SK-N-SH (cell line): ENCODE measurements around the gene CREBRF. TPM values are rescaled to one million over a fixed set of nuclear protein-coding genes. Genes with fewer than 3 reads are reported as not detected.
A peak's percentile ranks its signal among the peaks of the same experiment; 100 is the strongest.
"Not testable (repeated sequence)": the region's sequence is repeated elsewhere in the genome, so short reads cannot be mapped to it uniquely, and the experiment has no call there.

Source experiments
- CTCF ChIA-PET: fragments of 300-600, 350-600 bp; formaldehyde crosslinking; extraction: SDS; loops from one replicate; lab custom pipeline; 2021; lab: Yijun Ruan, JAX
- POLR2A ChIA-PET: fragments of 350-600 bp; sonication (Branson Sonifier 250); formaldehyde crosslinking; extraction: SDS; loops from one replicate; lab custom pipeline; 2020; ENCODE audit warnings: antibody characterized with exemption, inconsistent platforms; lab: Yijun Ruan, JAX
- DNase-seq: peaks from one replicate; pipeline ENCODE4 v3.0.0; 2012
- H2AFZ ChIP-seq: fragments of 200-600 bp; sonication (generic); 2 replicates; pipeline ENCODE4 v1.8.1; 2016; ENCODE audit warnings: antibody characterized with exemption, mild to moderate bottlenecking, low read depth
- H3F3A ChIP-seq: fragments of 200-600 bp; sonication (generic); replicated peaks from 2 replicates; pipeline ENCODE3; 2016; ENCODE audit warnings: antibody characterized with exemption, mild to moderate bottlenecking; ENCODE audit not compliant: insufficient read depth
- H3K27ac ChIP-seq, 2 experiments: fragments of 200-500 bp in 1 of 2; fragments of 200-600 bp in 1 of 2; sonication (Bioruptor generic) in 1 of 2; sonication (generic), shearing (Covaris generic) in 1 of 2; 2 replicates each; pipeline versions ENCODE4 v1.5.1 to v1.6.1; 2014 to 2016; ENCODE audit warnings: low read depth in 2 of 2, inconsistent platforms in 1 of 2, low read length in 1 of 2, mild to moderate bottlenecking in 1 of 2, mixed read lengths in 1 of 2
- H3K27me3 ChIP-seq: fragments of 200-600 bp; sonication (generic), shearing (Covaris generic); 2 replicates; pipeline ENCODE4 v1.6.1; 2016; ENCODE audit warnings: mixed run types; ENCODE audit not compliant: insufficient read depth
- H3K36me3 ChIP-seq, 2 experiments: fragments of 200-500 bp in 1 of 2; fragments of 200-600 bp in 1 of 2; sonication (Bioruptor generic) in 1 of 2; sonication (generic) in 1 of 2; replicated peaks in 1 of 2; 2 replicates each; pipeline versions ENCODE3 to v1.5.1; 2014 to 2016; ENCODE audit warnings: low read length in 1 of 2, mild to moderate bottlenecking in 1 of 2; ENCODE audit not compliant: insufficient read depth in 2 of 2, control insufficient read depth in 1 of 2
- H3K4me1 ChIP-seq, 2 experiments: fragments of 200-500 bp in 1 of 2; fragments of 200-600 bp in 1 of 2; sonication (Bioruptor generic) in 1 of 2; sonication (generic), shearing (Covaris generic) in 1 of 2; 2 replicates each; pipeline versions ENCODE4 v1.5.1 to v1.6.1; 2014 to 2016; ENCODE audit warnings: low read depth in 1 of 2, low read length in 1 of 2, mixed run types in 1 of 2; ENCODE audit not compliant: insufficient read depth in 2 of 2, control insufficient read depth in 1 of 2
- H3K4me2 ChIP-seq: fragments of 200-600 bp; sonication (generic), shearing (Covaris generic); 2 replicates; pipeline ENCODE4 v1.6.1; 2017; ENCODE audit warnings: mixed run types
- H3K4me3 ChIP-seq, 2 experiments: fragments of 200-500 bp in 1 of 2; fragments of 200-600 bp in 1 of 2; sonication (Bioruptor generic) in 1 of 2; sonication (generic), shearing (Covaris generic) in 1 of 2; 2 replicates each; pipeline versions ENCODE4 v1.5.1 to v1.8.1; 2014 to 2016; ENCODE audit warnings: low read depth in 2 of 2, inconsistent platforms in 1 of 2, low read length in 1 of 2, mild to moderate bottlenecking in 1 of 2, mixed read lengths in 1 of 2, moderate library complexity in 1 of 2
- H3K79me2 ChIP-seq: fragments of 200-600 bp; sonication (generic); 2 replicates; pipeline ENCODE4 v1.8.1; 2017; ENCODE audit warnings: mild to moderate bottlenecking; ENCODE audit not compliant: insufficient read depth
- H3K9ac ChIP-seq: fragments of 200-600 bp; sonication (generic); 2 replicates; pipeline ENCODE4 v1.6.1; 2017; ENCODE audit warnings: mixed run types
- H3K9me2 ChIP-seq: fragments of 200-600 bp; sonication (generic); 2 replicates; pipeline ENCODE4 v1.6.1; 2017; ENCODE audit warnings: mixed run types
- H3K9me3 ChIP-seq: fragments of 200-600 bp; sonication (generic); 2 replicates; pipeline ENCODE4 v1.6.1; 2017; ENCODE audit warnings: mixed run types, mild to moderate bottlenecking, moderate library complexity
- H4K20me1 ChIP-seq: fragments of 200-600 bp; sonication (generic); 2 replicates; pipeline ENCODE4 v1.6.1; 2017; ENCODE audit warnings: mild to moderate bottlenecking, mixed run types; ENCODE audit not compliant: insufficient read depth
- CHD2 ChIP-seq: fragments of 150-350 bp; IDR thresholded peaks from 2 replicates; pipeline ENCODE4 v1.6.1; 2018; ENCODE audit warnings: low read length; ENCODE audit not compliant: partially characterized antibody
- EP300 ChIP-seq, 2 experiments: IDR thresholded peaks; 2 replicates each; pipeline versions ENCODE4 v1.4.0 to v1.6.1; 2012; ENCODE audit warnings: borderline replicate concordance in 1 of 2, low read depth in 1 of 2, low read length in 1 of 2
- EZH2phosphoT487 ChIP-seq: fragments of 200-600 bp; sonication (generic); IDR thresholded peaks from 2 replicates; pipeline ENCODE4 v1.6.1; 2017; ENCODE audit warnings: low read depth, mixed run types, mild to moderate bottlenecking, antibody characterized with exemption, moderate library complexity, borderline replicate concordance
- FOSL2 ChIP-seq: IDR thresholded peaks from 2 replicates; pipeline ENCODE4 v1.4.0; 2012; ENCODE audit warnings: low read depth, mild to moderate bottlenecking, moderate library complexity, borderline replicate concordance
- FOXJ3 ChIP-seq: sonication (generic); formaldehyde crosslinking; IDR thresholded peaks from 2 replicates; pipeline ENCODE4 v1.5.1; 2020; ENCODE audit warnings: mild to moderate bottlenecking, missing genetic modification reagents
- FOXM1 ChIP-seq: IDR thresholded peaks from 2 replicates; pipeline ENCODE4 v1.4.0; 2012; ENCODE audit warnings: low read depth, mild to moderate bottlenecking
- JUND ChIP-seq: IDR thresholded peaks from 2 replicates; pipeline ENCODE4 v1.4.0; 2012
- MEF2A ChIP-seq: IDR thresholded peaks from 2 replicates; pipeline ENCODE4 v1.4.0; 2012; ENCODE audit warnings: low read depth, borderline replicate concordance
- MXI1 ChIP-seq: IDR thresholded peaks from 2 replicates; pipeline ENCODE4 v1.6.1; 2012; ENCODE audit warnings: mild to moderate bottlenecking, low read depth, low read length, improper control_type of control experiment
- NFIC ChIP-seq: IDR thresholded peaks from 2 replicates; pipeline ENCODE4 v1.4.0; 2012; ENCODE audit warnings: borderline replicate concordance
- NRF1 ChIP-seq: IDR thresholded peaks from 2 replicates; pipeline ENCODE4 v1.6.1; 2012; ENCODE audit warnings: low read depth, mild to moderate bottlenecking, low read length
- POLR2AphosphoS5 ChIP-seq: IDR thresholded peaks from 2 replicates; pipeline ENCODE4 v1.6.1; 2012; ENCODE audit warnings: low read depth, low read length
- RAD21 ChIP-seq: IDR thresholded peaks from 2 replicates; pipeline ENCODE4 v1.6.1; 2012; ENCODE audit warnings: mild to moderate bottlenecking, low read length
- RXRA ChIP-seq: IDR thresholded peaks from 2 replicates; pipeline ENCODE4 v1.4.0; 2012; ENCODE audit warnings: low read depth, mild to moderate bottlenecking, borderline replicate concordance
- SIN3A ChIP-seq: IDR thresholded peaks from 2 replicates; pipeline ENCODE4 v1.6.1; 2012; ENCODE audit warnings: low read depth, mild to moderate bottlenecking, low read length, moderate library complexity, borderline replicate concordance
- SMC3 ChIP-seq: IDR thresholded peaks from 2 replicates; pipeline ENCODE4 v1.6.1; 2012; ENCODE audit warnings: low read depth, low read length, improper control_type of control experiment
- TAF1 ChIP-seq: IDR thresholded peaks from 2 replicates; pipeline ENCODE4 v1.6.1; 2012; ENCODE audit warnings: low read depth, mild to moderate bottlenecking, low read length, moderate library complexity, borderline replicate concordance
- TCF12 ChIP-seq: IDR thresholded peaks from 2 replicates; pipeline ENCODE4 v1.4.0; 2012
- TEAD4 ChIP-seq: IDR thresholded peaks from 2 replicates; pipeline ENCODE4 v1.4.0; 2012; ENCODE audit warnings: mild to moderate bottlenecking, borderline replicate concordance; ENCODE audit not compliant: insufficient read depth
- USF2 ChIP-seq: fragments of 150-350 bp; IDR thresholded peaks from 2 replicates; pipeline ENCODE4 v1.6.1; 2017; ENCODE audit warnings: antibody characterized with exemption, low read length, low read depth, borderline replicate concordance
- YY1 ChIP-seq: IDR thresholded peaks from 2 replicates; pipeline ENCODE4 v1.4.0; 2012; ENCODE audit warnings: low read depth, mild to moderate bottlenecking
- WGBS: methylation state at CpG from one replicate; pipeline ENCODE4 v1.1.6; 2017; ENCODE audit warnings: low lambda C conversion rate; 5-methylcytosine and 5-hydroxymethylcytosine counted together
- polyA plus RNA-seq, 3 experiments: library from polyadenylated mRNA; depleted of rRNA; stranded (reverse); fragments of >200 nt; gene quantifications; 2 replicates each; pipeline ENCODE4 v1.2.3, GENCODE V29; 2012
- TF ChIP-seq, protein P1 (sequence below): IDR thresholded peaks from 2 replicates; pipeline ENCODE4 v1.4.0; 2012; ENCODE audit warnings: low read depth, borderline replicate concordance
- TF ChIP-seq, protein P2 (sequence below): IDR thresholded peaks from 2 replicates; pipeline ENCODE4 v1.4.0; 2012; ENCODE audit warnings: low read depth

CREBRF gene
- polyA plus RNA-seq, 1 of the 3 experiments (the other 2 are of a cell fraction), result 2.4 TPM

GRCh38 chr5:173016598-173017046 lies 39.5 kb upstream of the CREBRF start:
- H3K9me2 ChIP-seq, result no peaks in the 10 kb centered on the region
- no peak for DNase-seq
- no peaks in the 10 kb centered on the region for H3K9me3 ChIP-seq
- TF ChIP-seq RXRA, result no peak
- TF ChIP-seq FOXM1, result no peak
- no peak for TF ChIP-seq FOXJ3 (CRISPR knock-in tag)
- TF ChIP-seq SIN3A, result no peak
- no peak for TF ChIP-seq EP300 (IDR thresholded peaks at IDR 0.05; ENCODE audit: borderline replicate concordance in 1 of 2, low read depth in 1 of 2, low read length in 1 of 2)
- no peak for TF ChIP-seq POLR2AphosphoS5
- TF ChIP-seq TCF12, result no peak
- TF ChIP-seq RAD21, result no peak
- no peak for TF ChIP-seq TEAD4
- 0 out of 2 replicates have a peak, but pooled peaks have one; percentile 12 for TF ChIP-seq JUND
- TF ChIP-seq, protein P1, sequence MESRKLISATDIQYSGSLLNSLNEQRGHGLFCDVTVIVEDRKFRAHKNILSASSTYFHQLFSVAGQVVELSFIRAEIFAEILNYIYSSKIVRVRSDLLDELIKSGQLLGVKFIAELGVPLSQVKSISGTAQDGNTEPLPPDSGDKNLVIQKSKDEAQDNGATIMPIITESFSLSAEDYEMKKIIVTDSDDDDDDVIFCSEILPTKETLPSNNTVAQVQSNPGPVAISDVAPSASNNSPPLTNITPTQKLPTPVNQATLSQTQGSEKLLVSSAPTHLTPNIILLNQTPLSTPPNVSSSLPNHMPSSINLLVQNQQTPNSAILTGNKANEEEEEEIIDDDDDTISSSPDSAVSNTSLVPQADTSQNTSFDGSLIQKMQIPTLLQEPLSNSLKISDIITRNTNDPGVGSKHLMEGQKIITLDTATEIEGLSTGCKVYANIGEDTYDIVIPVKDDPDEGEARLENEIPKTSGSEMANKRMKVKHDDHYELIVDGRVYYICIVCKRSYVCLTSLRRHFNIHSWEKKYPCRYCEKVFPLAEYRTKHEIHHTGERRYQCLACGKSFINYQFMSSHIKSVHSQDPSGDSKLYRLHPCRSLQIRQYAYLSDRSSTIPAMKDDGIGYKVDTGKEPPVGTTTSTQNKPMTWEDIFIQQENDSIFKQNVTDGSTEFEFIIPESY, result no peak
- TF ChIP-seq FOSL2, result 0 out of 2 replicates have a peak, but pooled peaks have one; percentile 14
- no peak for TF ChIP-seq MXI1
- no peak for TF ChIP-seq USF2
- TF ChIP-seq CHD2, result no peak
- peak; percentile 34; the same call in 1 of the 2 replicates for TF ChIP-seq NFIC
- TF ChIP-seq YY1, result no peak
- no peak for TF ChIP-seq NRF1
- no peak for TF ChIP-seq MEF2A
- TF ChIP-seq SMC3, result no peak
- no peak for TF ChIP-seq EZH2phosphoT487
- TF ChIP-seq, protein P2, sequence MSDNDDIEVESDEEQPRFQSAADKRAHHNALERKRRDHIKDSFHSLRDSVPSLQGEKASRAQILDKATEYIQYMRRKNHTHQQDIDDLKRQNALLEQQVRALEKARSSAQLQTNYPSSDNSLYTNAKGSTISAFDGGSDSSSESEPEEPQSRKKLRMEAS, result no peak
- no peak for TF ChIP-seq TAF1
- POLR2A ChIA-PET, result no interaction called here
- H3K9ac ChIP-seq, result no peak overlapping the region
- peaks cover 2 to 6% of the 10 kb centered on the region in 2 experiments; a peak in 2 of 4 replicates for H3K4me1 ChIP-seq
- H3K79me2 ChIP-seq, result peaks cover 88% of the 10 kb centered on the region
- H3F3A ChIP-seq, result no peaks in the 10 kb centered on the region
- no peak overlapping the region for H3K4me3 ChIP-seq
- 53% methylated on average over 4 of the region's 4 CpGs for WGBS
- CTCF ChIA-PET, result interaction anchor here (1.2 kb wide), 1 partner anchor 13 kb away, joined by 3 read pairs; no protein-coding TSS in a partner anchor
- H4K20me1 ChIP-seq, result peaks cover 47% of the 10 kb centered on the region
- peaks cover 0 to 25% of the 10 kb centered on the region in 2 experiments for H3K36me3 ChIP-seq
- no peak overlapping the region for H2AFZ ChIP-seq
- H3K27ac ChIP-seq, result peak overlapping the region in 1 of 2 experiments; percentile 41; a peak in 2 of 4 replicates
- H3K4me2 ChIP-seq, result peak overlapping the region; percentile 9; the same call in 1 of the 2 replicates
- H3K27me3 ChIP-seq, result no peaks in the 10 kb centered on the region

GRCh38 chr5:173017087-173017486 lies 39.1 kb upstream of the CREBRF start:
- CTCF ChIA-PET, result interaction anchor here (1.2 kb wide), 1 partner anchor 12 kb away, joined by 3 read pairs; no protein-coding TSS in a partner anchor

More at GRCh38 chr5:173017087-173017486, 39.1 kb upstream of the CREBRF start:
- 92% methylated on average over 15 of the region's 15 CpGs for WGBS
- H3K27ac ChIP-seq, result peak overlapping the region in 1 of 2 experiments; percentile 41; a peak in 2 of 4 replicates
- H3K4me2 ChIP-seq, H3K9me3 ChIP-seq, DNase-seq, H2AFZ ChIP-seq, H3K9me2 ChIP-seq, H3K4me3 ChIP-seq, POLR2A ChIA-PET, H3F3A ChIP-seq, H3K9ac ChIP-seq, H3K4me1 ChIP-seq, H3K27me3 ChIP-seq: not testable (repeated sequence)
- H3K36me3 ChIP-seq, result peaks cover 0 to 28% of the 10 kb centered on the region in 2 experiments
- H4K20me1 ChIP-seq, result peaks cover 46% of the 10 kb centered on the region
- H3K79me2 ChIP-seq, result peaks cover 88% of the 10 kb centered on the region
